ENCODE data around the gene PRRT2.
"Not testable (repeated sequence)": the region's sequence is repeated elsewhere in the genome, so short reads cannot be mapped to it uniquely, and the experiment has no call there.

Gene PRRT2

DNA sequence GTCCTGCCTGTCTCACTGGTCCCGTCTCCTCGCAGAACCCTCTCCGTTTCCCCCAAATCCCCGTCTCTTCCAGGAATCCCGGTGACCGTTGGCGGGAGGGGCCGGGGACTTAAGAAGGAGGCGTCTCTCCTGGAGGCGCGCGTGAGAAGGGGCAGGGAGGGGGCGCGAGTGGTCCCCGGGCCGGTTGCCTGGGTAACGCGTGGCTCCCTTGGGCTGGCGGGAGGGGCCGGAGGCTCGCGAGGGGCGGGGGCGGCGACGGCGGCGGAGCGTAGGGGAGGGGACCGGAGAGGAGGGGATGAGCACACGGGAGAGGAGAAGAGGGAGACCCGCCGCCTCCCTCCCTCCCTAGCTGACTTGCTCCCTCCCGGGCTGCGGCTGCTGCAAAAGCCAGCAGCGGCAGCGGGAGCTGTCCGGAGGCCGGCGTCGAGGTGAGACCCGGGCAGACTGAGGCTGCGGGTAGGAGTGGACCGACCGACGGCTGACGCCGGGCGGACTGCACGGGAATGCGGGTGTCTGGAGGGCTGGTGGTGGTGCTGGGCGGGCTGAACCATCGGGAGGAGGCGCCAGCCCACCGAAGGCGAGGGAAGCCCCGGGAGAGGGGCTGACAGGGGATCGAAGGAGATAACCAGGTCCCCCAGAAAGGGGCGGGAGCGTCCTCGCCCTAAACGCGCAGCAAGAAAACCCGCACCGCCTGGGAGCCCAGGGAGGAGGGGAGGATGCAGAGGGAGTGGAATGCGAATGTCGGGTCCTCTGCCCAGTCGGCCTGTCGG lies at the start of gene PRRT2:
Gene PRRT2, plus strand, starts transcription at position 298 of the 770 bp plus-strand sequence. CDS start 862 bp downstream, outside the sequence.
- peak; percentile 61 for DNase-seq (ENCODE audit: low read depth)

DNA sequence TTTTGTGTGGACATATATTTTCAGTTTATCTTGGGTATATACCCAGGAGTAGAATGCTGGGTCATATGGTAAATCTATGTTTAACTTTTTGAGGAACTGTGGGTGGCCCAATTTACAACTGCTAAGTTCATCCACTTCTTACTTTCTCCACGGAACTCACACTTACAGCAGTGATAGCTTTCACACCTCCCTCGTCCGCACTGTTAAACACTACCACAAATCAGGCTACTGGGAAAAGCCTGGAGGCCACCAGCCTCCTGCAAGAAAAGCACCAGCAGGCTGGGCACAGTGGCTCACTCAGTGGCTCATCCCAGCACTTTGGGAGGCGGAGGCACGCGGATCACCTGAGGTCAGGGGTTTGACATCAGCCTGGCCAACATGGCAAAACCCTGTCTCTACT lies 48.7 kb upstream of the PRRT2 start:
- DNase-seq (ENCODE audit: low read depth), result no peak

DNA sequence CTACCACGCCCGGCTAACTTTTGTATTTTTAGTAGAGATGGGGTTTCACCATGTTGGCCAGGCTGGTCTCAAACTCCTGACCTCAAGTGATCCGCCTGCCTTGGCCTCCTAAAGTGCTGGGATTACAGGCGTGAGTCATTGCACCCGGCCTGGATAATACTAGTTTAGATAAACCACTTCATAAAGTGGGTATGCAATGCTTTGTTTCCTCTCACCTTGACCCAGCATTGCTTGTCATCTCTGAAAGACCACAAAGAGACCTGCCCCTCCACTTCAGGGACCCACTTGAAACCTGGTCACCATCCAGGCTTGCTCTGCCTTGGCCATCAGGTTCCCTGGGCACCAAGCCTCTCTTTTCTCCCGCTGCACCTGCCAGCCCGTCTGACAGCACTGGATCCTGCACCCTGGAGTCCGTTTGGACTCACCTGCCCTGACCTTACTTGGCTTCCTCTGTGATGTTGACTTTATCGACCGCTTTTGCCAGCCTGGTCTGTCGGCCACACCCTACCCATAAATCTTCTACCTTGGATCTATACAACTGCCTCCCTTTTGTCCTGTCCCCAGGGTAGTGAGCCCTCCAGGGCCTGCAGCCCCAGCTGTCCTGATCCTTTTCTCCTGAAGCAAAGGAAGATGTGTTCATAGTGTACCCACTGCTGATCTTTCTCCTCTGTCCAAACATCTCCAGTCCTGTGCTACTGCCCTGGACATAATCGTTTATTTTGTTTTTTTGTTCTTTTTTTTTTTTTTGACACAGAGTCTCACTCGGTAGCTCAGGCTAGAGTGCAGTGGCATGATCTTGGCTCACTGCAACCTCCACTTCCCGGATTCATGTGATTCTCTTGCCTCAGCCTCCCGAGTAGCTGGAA lies 46.6 kb upstream of the PRRT2 start:
- DNase-seq (ENCODE audit: low read depth), result no peak

DNA sequence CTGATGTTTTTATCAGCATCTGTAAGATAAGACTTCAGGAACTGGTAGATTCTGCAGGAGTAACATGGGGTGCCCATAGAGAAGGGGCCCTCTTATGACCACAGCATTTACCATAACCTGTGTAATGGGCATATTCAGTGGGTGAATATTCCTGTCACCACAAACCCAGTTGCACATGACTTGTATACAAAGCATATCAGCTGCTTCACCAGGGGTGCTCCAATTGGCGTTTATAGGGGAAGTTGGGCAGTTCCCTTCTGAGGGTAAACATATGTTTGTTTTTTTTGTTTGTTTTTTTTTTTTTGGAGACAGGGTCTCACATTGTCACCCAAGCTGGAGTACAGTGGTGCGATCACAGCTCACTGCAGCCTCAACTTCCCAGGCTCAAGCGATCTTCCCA lies 45.4 kb upstream of the PRRT2 start:
- DNase-seq (ENCODE audit: low read depth), result no peak

DNA sequence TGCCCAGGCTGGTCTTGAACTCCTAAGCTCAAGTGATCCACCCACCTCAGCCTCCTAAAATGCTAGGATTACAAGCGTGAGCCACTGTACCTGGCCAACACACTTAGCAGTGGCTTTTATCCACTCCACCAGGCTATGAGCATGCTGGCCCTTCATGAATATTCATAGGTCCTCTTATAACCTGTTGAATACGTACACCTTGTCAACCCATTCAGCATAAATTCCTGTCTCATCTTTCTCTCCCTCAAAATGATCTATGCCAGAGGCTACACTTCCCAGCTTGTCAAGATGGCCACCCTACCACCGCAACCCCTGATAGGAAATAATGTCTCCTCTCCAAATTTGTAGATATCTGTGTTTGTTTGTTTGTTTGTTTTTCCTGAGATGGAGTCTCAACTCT lies 44.9 kb upstream of the PRRT2 start:
- DNase-seq (ENCODE audit: low read depth), result no peak

DNA sequence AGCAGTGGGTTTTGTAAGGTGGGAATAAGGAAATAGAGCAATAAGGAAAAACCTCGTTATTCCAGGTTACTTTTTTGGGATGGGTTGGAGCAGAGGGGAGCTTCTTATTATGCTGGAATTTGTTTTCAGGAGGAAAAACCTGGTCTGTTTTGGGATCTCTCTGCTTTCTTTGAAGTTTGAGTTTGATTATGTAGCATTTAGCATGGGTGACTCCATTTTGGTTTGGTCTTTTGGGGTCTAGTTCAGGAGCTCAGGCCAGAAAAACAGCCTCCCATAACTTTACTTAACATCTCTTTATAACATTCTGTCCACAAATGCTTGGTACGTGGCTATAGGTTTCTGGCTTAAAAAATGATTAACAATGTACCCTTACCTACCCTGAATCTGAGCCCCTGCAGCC lies 42.5 kb upstream of the PRRT2 start:
- DNase-seq (ENCODE audit: low read depth), result no peak

DNA sequence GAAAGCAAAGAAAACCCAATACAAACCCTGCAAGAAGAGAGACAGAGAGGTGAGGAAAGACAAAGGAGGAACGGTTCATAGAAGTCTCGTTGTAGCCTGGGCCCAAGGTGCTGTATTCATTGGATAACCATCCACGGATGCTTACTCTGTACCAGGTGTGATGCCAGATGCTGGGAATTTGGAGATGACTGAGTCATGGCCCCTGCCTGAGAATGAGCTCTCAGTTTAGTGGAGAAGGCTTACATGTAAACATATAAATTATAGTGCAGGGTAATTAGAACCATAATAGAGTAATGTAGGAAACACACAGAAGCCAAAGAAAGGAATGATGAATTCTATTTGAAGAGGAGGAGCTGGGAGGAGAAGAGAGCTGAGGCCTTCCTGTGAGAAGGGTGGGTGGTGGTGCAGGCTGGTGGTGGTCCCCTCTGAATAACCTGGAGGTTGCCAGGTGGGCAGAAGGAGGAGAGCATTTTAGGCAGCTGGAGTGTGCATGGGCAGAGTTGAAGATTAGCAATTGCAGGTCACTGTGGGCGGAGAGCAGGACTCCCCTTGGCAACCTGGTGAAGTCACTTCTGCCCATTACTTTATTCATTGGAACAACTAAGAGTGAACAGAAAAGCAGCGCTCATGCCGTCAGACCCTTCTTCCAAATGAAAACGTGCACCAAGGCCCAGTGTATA lies 41.6 kb upstream of the PRRT2 start:
- DNase-seq (ENCODE audit: low read depth), result no peak

DNA sequence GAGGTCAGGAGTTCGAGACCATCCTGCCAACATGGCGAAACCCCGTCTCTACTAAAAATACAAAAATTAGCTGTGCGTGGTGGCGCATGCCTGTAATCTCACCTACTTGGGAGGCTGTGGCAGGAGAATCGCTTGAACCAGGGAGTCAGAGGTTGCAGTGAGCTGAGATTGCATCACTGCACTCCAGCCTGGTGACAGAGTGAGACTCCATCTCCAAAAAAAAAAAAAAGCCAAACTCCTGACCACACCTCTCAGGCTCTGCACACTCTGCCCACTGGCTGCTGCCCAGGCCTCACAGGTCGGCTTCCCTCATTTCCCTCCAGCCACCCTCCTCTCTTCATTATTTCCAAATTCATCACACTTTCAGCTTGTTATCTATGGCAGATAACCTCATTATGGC lies 39.7 kb upstream of the PRRT2 start:
- not testable (repeated sequence) for DNase-seq (ENCODE audit: low read depth)

DNA sequence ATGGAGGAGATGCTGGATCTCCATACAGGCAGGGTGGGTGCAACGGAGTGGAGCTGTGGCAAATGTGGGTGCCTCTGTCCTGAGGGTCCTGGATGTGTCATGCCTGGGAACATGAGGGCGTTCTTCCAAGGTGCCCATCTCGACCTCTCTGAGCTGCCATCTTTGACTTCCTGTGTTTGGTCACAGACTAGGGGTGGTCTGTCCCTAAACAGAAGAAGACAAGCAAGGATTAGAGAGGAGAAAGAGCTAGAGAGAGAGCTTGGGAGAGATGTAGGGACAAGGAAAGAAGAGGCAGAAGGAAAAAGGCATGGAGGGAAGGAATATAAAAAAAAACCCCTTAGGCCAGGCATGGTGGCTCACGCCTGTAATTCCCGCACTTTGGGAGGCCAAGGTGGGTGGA lies 37.3 kb upstream of the PRRT2 start:
- DNase-seq (ENCODE audit: low read depth), result no peak

DNA sequence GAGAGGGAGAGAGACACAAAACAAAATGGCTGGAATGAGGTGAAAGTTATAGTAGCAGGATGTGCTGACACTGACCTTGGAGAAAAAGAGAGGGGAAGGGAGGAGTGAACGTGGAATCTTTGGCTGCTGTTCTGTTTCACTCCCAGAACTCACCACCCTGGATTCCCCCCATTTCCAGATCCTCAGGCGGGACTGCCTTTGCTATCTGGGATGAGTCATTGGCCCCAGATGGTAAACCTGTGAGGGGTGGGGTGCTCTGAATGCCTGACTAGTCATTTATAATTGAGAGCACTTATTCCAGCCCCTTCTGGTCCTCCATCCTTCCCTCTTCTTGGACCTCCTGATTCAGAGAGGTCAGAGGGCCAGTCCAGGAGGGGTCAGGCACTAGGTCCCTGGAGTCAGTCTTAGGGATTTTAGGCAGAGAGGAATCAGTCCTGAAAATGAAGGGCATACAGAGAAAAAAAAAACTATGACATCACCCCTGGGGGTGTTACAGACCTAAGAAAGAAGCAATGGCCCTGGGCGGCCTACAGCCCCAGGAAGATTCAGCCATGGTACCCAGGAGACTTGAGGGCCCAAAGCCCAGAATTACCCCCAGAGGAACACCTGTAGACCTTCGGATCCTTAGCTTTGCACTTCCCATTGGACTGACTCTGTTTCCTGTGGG lies 36.1 kb upstream of the PRRT2 start:
- peak; percentile 73 for DNase-seq (ENCODE audit: low read depth)

DNA sequence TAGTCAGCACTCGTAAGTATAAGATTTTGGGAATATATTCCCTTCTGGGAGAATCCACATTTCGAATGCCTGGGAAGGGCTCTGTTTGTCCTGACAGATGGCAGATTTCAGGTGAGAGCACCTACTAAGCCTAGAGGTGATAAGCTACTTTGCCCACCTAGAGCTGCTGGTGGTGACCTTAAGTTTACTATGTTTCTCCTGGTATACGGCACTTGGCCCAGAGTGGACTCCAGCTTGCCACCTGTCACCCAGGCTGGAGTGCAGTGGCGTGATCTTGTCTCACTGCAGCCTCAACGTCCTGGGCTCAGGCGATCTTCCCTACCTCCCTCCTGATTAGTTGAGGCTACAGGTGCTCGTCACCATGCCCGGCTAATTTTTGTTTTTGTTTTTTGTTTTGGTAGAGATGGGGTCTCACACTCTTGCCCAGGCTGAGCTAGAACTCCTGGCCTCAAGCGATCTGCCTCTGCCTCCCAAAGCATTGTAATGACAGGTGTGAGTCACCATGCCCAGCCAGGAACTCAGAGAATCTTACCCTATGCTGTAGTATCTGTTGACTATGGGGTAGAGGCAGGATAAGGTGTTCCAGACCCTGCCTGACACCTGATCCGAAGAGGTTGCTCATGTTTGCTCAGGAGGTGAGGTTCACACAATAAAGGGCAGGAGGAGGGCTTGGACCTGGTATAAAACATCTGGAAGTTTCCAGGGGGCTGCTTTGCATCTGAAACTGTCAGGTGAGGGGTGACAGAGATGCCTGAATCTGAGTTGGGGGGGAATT lies 34.2 kb upstream of the PRRT2 start, which contains the start of gene ZG16:
Gene ZG16, plus strand, starts transcription at position 681 of the 775 bp plus-strand sequence. CDS start 1,011 bp downstream, outside the sequence.
- no peak for DNase-seq (ENCODE audit: low read depth)

DNA sequence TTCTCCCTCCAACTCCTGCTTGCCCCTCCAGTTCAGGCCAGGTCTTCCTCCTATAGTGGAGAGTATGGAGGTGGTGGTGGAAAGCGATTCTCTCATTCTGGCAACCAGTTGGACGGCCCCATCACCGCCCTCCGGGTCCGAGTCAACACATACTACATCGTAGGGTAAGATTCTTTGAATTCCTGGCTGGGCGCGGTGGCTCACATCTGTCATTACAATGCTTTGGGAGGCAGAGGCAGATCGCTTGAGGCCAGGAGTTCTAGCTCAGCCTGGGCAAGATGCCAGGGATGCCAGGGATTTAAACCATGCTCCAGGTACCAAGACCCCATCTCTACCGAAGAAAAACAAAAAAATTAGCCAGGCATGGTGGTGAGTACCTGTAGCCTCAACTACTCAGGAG lies 32.5 kb upstream of the PRRT2 start:
- DNase-seq (ENCODE audit: low read depth), result peak; percentile 31

DNA sequence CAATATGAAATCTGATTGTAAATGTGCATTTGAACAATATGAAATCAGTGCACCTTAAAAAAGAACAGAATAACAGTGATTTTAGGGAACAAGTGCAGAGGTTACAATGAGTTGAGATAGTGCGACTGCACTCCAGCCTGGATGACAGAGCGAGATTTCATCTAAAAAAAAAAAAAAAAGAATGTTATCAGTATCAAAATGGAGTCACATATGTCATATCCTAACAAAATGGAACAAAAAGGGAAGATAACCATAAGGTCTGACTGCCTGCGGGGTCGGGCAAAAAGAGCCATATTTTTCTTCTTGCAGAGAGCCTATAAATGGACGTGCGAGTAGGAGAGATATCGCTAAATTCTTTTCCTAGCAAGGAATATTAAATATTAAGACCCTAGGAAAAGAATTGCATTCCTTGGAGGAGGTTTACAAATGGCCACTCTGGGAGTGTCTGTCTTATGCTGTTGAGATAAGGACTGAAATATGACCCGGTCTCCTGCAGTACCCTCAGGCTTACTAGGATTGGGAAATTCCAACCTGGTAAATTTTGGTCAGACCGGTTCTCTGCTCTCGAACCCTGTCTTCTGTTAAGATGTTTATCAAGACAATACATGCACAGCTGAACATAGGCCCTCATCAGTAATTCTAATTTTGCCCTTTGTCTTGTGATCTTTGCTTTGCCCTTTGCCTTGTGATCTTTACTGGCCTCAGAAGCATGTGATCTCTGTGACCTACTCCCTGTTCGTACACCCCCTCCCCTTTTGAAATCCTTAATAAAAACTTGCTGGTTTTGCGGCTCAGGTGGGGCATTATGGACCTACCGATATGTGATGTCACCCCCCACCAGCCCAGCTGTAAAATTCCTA lies 28.7 kb upstream of the PRRT2 start:
- not testable (repeated sequence) for DNase-seq (ENCODE audit: low read depth)

DNA sequence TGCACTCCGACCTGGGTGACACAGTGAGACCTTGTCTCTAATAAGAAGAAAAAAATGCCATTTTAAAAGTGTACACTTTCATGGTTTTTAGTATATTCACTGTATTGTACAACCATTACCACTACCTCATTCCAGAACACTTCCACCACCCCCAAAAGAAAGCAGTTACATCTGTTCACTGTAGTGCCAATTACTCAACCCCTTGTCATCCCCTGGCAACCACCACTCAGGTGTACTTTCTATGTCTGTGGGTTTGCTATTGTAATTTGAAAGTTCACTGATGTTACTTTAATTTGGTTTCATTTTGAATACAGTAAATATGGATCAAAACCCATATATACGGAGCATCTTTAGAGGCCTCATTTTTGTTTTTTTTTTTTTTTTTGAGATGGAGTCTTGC lies 27.8 kb upstream of the PRRT2 start:
- DNase-seq (ENCODE audit: low read depth), result no peak

DNA sequence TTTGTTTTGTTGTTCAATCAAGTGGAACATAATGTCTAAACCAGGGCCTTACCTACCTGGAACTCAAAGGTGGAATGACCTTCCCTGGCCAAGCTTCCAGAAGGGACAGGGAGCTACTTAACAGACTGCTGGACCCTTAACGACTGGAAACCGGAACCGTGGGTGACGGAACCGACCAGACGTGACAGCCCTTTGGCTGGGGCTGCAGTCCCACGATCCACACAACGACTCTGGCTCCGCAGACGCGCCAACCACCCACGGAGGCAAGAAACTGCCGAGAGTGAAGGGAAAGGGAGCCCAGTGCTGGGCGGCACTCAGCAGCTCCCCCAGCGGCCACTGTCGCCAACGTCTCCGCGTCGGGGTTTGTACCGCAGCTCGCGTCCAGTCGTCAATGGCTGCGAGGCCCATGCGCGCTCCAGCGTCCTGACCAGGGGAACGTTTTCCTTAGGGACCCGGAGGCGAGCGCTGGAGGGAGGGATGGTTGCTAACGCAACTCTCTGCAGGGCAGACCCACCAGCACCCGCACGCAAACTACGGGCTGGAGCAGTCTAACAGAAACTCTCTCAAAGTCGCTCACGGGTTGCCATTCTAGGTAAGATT lies 27.0 kb upstream of the PRRT2 start:
- DNase-seq (ENCODE audit: low read depth), result peak; percentile 62

DNA sequence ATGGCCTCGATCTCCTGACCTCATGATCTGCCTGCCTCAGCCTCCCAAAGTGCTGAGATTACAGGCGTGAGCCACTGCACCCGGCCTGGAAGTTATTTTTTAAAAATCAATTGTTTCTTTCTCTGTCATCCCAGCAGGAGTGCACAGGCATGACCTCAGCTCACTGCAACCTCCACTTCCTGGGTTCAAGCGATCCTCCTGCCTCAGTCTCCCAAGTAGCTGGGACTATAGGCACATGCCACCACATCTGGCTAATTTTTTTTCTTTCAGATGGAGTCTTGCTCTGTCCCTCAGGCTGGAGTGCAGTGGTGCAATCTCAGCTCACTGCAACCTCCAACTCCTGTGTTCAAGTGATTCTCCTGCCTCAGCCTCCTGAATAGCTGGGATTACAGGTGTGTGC lies 24.8 kb upstream of the PRRT2 start:
- not testable (repeated sequence) for DNase-seq (ENCODE audit: low read depth)

DNA sequence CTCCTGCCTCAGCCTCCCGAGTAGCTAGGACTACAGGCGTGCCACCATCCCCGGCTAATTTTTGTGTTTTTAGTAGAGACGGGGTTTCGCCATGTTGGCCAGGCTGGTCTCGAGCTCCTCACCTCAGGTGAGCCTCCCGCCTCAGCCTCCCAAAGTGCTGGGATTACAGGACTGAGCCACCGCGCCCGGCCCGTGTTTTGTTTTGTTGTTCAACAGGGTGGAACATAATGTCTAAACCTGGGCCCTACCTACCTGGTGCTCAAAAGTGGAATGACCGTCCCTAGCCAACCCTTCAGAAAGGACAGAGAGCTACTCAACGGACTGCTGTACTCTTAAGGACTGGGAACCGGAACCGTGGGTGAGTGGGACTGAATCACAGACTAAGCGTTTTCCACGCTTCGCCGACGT lies 22.2 kb upstream of the PRRT2 start:
- DNase-seq (ENCODE audit: low read depth), result no peak

DNA sequence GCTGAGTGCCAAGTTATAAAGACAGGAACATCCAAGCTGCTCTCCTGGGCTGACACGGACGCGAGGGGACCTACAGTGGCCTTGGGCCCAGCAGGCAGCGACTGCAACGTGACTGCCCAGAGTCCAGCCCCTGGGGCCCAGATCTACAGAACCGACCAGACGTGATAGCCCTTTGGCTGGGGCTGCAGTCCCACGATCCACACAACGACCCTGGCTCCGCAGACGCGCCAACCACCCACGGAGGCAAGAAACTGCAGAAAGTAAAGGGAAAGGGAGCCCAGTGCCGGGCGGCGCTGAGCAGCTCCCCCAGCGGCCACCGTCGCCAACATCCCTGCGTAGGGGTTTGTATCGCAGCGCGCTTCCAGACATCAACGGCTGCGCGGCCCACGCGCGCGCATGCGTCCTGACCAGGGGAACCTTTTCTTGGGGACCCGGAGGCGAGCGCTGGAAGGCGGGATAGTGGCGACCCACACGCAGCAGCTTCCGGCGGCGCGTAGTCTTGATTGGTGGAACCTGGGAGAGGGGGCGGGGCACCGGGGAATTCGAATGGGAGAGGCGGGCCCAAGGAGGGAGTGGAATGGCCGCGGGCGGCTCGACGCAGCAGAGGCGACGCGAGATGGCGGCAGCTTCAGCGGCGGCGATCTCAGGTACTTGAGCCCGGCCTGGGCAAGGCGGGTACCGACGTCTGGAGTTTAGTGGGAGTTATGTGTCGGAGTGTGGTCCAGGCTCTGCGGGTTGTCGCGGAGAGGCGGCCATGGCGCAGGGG lies 21.6 kb upstream of the PRRT2 start, which contains the start of gene KIF22:
Gene KIF22, plus strand, starts transcription at position 569 of the 766 bp plus-strand sequence. Its CDS starts 9 bp downstream, at position 578.
- peak; percentile 98 for DNase-seq (ENCODE audit: low read depth)

Measured in ELR (cell line).